Subcutaneous adipose tissue (tissue), 4 donors: Measurements from ENCODE around the gene EDA. TPM values are rescaled to one million over a fixed set of nuclear protein-coding genes. Genes with fewer than 3 reads are reported as not detected.

Experiments
- CTCF ChIP-seq: fragments of 450-650 bp; IDR thresholded peaks from one replicate; pipeline ENCODE4 v1.5.1; 2016; ENCODE audit warnings: low read depth, mild to moderate bottlenecking, control low read depth, antibody characterized with exemption, moderate library complexity
- total RNA-seq, 4 donors: library from RNA; depleted of rRNA; stranded (reverse); fragments of >200 nt; gene quantifications; one replicate each; pipeline ENCODE4 v1.1.0, GENCODE V29; 2016

EDA gene
- total RNA-seq, 4 donors from 2014 or later, result 5.5 to 10.7 (median 6.9) TPM

- no peak for TF ChIP-seq CTCF
Measured at GRCh38 chrX:70001269-70001668, 385.4 kb downstream of the EDA start.

GRCh38 chrX:70001708-70002341 is 385.9 kb downstream of the EDA start:
- TF ChIP-seq CTCF, result no peak

GRCh38 chrX:70007946-70008345 is 392.0 kb downstream of the EDA start:
- no peak for TF ChIP-seq CTCF

- TF ChIP-seq CTCF, result no peak
Measured at GRCh38 chrX:70009049-70009448, 393.1 kb downstream of the EDA start.

GRCh38 chrX:70009970-70010369 is 394.1 kb downstream of the EDA start:
- TF ChIP-seq CTCF, result no peak

- TF ChIP-seq CTCF, result no peak
Measured at GRCh38 chrX:70012756-70013155, 396.8 kb downstream of the EDA start.

- TF ChIP-seq CTCF, result no peak
Measured at GRCh38 chrX:70013466-70014381, 397.8 kb downstream of the EDA start.
